Measurements from ENCODE around the gene BAZ2B. TPM values are rescaled to one million over a fixed set of nuclear protein-coding genes. Genes with fewer than 3 reads are reported as not detected.

The BAZ2B gene
- total and polyA plus RNA-seq, 7 donors = 7.6 to 156 (median 105) TPM

- intact Hi-C loops (cut with DNase I) = loop anchor here (10.0 kb wide), 2 partner anchors 333 to 653 kb away; partner anchors contain the start of genes TANC1 and WDSUB1
- peak overlapping the region in 2 of 4 donors; percentile 96 to 99 for H3K27ac ChIP-seq
- TF ChIP-seq POLR2A (IDR thresholded peaks at IDR 0.05) = no peak
- no peak for TF ChIP-seq CTCF (IDR thresholded peaks at IDR 0.05)
- no peak for TF ChIP-seq POLR2AphosphoS5 (IDR thresholded peaks at IDR 0.05)
- TF ChIP-seq EP300 (IDR thresholded peaks at IDR 0.05) = no peak
- no peaks in the 10 kb centered on the region for H3K27me3 ChIP-seq
- H3K4me1 ChIP-seq = peaks cover 0 to 25% (median 15%) of the 10 kb centered on the region in 4 donors
- whole genome bisulfite sequencing, 2 donors = 8 to 44% methylated on average over 2 of the region's 2 CpGs
- no peaks in the 10 kb centered on the region for H3K9me3 ChIP-seq
- no peaks in the 10 kb centered on the region for H3K36me3 ChIP-seq
- H3K4me3 ChIP-seq = peak overlapping the region in 3 of 4 donors; percentile 75 to 94 (median 88)
- DNase-seq = no peak
Measured at GRCh38 chr2:159617646-159618045, 1.3 kb upstream of the BAZ2B start.

GRCh38 chr2:159617100-159617499 is 752 bp upstream of the BAZ2B start:
- H3K9me3 ChIP-seq = no peaks in the 10 kb centered on the region
- peaks cover 0 to 30% (median 17%) of the 10 kb centered on the region in 4 donors for H3K4me1 ChIP-seq
- no peaks in the 10 kb centered on the region for H3K27me3 ChIP-seq
- no peak for TF ChIP-seq CTCF (IDR thresholded peaks at IDR 0.05)
- TF ChIP-seq POLR2AphosphoS5 (IDR thresholded peaks at IDR 0.05) = no peak
- TF ChIP-seq EP300 (IDR thresholded peaks at IDR 0.05) = no peak
- no peak for TF ChIP-seq POLR2A (IDR thresholded peaks at IDR 0.05)
- no peaks in the 10 kb centered on the region for H3K36me3 ChIP-seq
- H3K27ac ChIP-seq = peak overlapping the region; percentile 95 to 99 (median 98)
- peak overlapping the region; percentile 75 to 94 (median 85) for H3K4me3 ChIP-seq
- WGBS, 2 donors = 11 to 48% methylated on average over 4 of the region's 4 CpGs
- intact Hi-C loops (cut with DNase I) = loop anchor here (10.0 kb wide), 2 partner anchors 332 to 652 kb away; partner anchors contain the start of genes TANC1 and WDSUB1
- no peak for DNase-seq

GRCh38 chr2:159615367-159616285 is 722 bp downstream of the BAZ2B start:
- H3K4me1 ChIP-seq = peaks cover 0 to 45% (median 30%) of the 10 kb centered on the region in 4 donors
- no peaks in the 10 kb centered on the region for H3K27me3 ChIP-seq
- intact Hi-C loops (cut with DNase I) = loop anchor here (1.0 to 10.0 kb wide), 3 partner anchors 97 to 651 kb away; partner anchors contain the start of genes MARCHF7, TANC1 and WDSUB1
- TF ChIP-seq POLR2AphosphoS5 (IDR thresholded peaks at IDR 0.05) = peak; percentile 81 to 94 (median 88)
- TF ChIP-seq POLR2A (IDR thresholded peaks at IDR 0.05) = peak; percentile 88 to 89
- no peak for TF ChIP-seq CTCF (IDR thresholded peaks at IDR 0.05)
- no peak for TF ChIP-seq EP300 (IDR thresholded peaks at IDR 0.05)
- peak overlapping the region; percentile 75 to 94 (median 85) for H3K4me3 ChIP-seq
- DNase-seq = peak; percentile 97
- H3K36me3 ChIP-seq = no peaks in the 10 kb centered on the region
- no peaks in the 10 kb centered on the region for H3K9me3 ChIP-seq
- peak overlapping the region; percentile 95 to 99 (median 98) for H3K27ac ChIP-seq
- 0 to 1% methylated on average over 66 of the region's 66 CpGs for WGBS, 2 donors

- Histone ChIP-seq H3K36me3 (no peaks in the 10 kb centered on the region), H3K27ac (peak overlapping the region; percentile 95 to 99 (median 98)), H3K4me1 (peaks cover 0 to 54% (median 38%) of the 10 kb centered on the region in 4 donors), H3K27me3 (no peaks in the 10 kb centered on the region), H3K4me3 (peak overlapping the region; percentile 75 to 94 (median 85)), H3K9me3 (no peaks in the 10 kb centered on the region)
- 3 to 7% methylated on average over 16 of the region's 16 CpGs for WGBS, 2 donors
- DNase-seq = no peak
- intact Hi-C loops (cut with DNase I) = loop anchor here (1.0 to 10.0 kb wide), 4 partner anchors 98 to 650 kb away; partner anchors contain the start of genes CD302, MARCHF7, TANC1 and WDSUB1
- TF ChIP-seq POLR2AphosphoS5 (IDR thresholded peaks at IDR 0.05) = no peak
- no peak for TF ChIP-seq CTCF (IDR thresholded peaks at IDR 0.05)
- no peak for TF ChIP-seq POLR2A (IDR thresholded peaks at IDR 0.05)
- no peak for TF ChIP-seq EP300 (IDR thresholded peaks at IDR 0.05)
Measured at GRCh38 chr2:159614534-159615366, 1.6 kb downstream of the BAZ2B start.

All from sigmoid colon (tissue), 7 donors.